Lower leg skin (tissue), 3 donors: ENCODE measurements around the gene TMSB10.
"Not testable (repeated sequence)": the region's sequence is repeated elsewhere in the genome, so short reads cannot be mapped to it uniquely, and the experiment has no call there.

ENCODE experiments used
- POLR2A ChIP-seq, 2 donors: fragments of 450-650 bp; IDR thresholded peaks; one replicate each; pipeline ENCODE4 v1.6.1; 2016 to 2017; ENCODE audit warnings: antibody characterized with exemption in 2 of 2, mild to moderate bottlenecking in 1 of 2, moderate library complexity in 1 of 2
- TF ChIP-seq, protein P1 (sequence below), 3 donors: fragments of 450-650 bp; IDR thresholded peaks; one replicate each; pipeline ENCODE4 v1.5.1; 2016; ENCODE audit warnings: antibody characterized with exemption in 3 of 3, mild to moderate bottlenecking in 3 of 3, moderate library complexity in 2 of 3

GRCh38 chr2:84875619-84876018 is 29.8 kb upstream of the TMSB10 start:
- TF ChIP-seq POLR2A (IDR thresholded peaks at IDR 0.05) = not testable (repeated sequence)
- TF ChIP-seq, protein P1, sequence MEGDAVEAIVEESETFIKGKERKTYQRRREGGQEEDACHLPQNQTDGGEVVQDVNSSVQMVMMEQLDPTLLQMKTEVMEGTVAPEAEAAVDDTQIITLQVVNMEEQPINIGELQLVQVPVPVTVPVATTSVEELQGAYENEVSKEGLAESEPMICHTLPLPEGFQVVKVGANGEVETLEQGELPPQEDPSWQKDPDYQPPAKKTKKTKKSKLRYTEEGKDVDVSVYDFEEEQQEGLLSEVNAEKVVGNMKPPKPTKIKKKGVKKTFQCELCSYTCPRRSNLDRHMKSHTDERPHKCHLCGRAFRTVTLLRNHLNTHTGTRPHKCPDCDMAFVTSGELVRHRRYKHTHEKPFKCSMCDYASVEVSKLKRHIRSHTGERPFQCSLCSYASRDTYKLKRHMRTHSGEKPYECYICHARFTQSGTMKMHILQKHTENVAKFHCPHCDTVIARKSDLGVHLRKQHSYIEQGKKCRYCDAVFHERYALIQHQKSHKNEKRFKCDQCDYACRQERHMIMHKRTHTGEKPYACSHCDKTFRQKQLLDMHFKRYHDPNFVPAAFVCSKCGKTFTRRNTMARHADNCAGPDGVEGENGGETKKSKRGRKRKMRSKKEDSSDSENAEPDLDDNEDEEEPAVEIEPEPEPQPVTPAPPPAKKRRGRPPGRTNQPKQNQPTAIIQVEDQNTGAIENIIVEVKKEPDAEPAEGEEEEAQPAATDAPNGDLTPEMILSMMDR (IDR thresholded peaks at IDR 0.05) = not testable (repeated sequence)
